HG03139 (cell line): Measurements from ENCODE around the gene SLC5A5.
"Not testable (repeated sequence)": the region's sequence is repeated elsewhere in the genome, so short reads cannot be mapped to it uniquely, and the experiment has no call there.

Source experiments
- ATAC-seq: cut with Tn5 transposase; IDR thresholded peaks from one replicate; pipeline ENCODE4 v1.9.1; 2021; ENCODE audit not compliant: unreplicated experiment

SLC5A5 gene

DNA sequence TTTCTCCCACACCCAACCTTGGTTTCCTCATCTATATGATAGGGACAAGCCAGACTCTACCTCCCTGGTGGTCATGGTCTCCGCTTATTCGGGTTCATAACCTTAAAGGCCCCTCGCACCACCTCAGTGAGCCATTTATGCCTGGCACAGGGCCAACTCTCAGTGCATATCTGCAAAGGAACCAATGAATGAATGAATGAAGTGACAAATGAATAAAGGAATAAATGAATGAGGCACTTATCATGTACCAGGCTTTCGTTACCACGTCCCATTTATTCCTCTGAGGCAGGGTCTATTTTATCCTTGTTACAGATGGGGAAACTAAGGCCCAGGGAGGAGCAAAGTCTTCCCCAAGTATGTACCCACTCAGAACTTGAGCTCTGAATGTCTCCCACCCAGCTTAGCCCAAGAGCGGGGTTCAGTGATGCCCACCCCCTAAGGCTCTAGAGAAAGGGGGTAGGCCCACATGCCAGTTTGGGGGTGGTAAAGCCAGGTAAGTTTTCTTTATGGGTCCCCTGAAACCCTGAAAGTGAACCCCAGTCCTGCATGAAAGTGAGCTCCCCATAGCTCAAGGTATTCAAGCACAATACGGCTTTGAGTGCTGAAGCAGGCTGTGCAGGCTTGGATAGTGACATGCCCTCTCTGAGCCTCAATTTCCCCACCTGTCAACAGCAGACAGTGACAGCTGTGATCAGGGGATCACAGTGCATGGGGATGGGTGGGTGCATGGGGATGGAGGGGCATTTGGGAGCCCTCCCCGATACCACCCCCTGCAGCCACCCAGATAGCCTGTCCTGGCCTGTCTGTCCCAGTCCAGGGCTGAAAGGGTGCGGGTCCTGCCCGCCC is 490 bp upstream of the SLC5A5 start:
- no peak for ATAC-seq

DNA sequence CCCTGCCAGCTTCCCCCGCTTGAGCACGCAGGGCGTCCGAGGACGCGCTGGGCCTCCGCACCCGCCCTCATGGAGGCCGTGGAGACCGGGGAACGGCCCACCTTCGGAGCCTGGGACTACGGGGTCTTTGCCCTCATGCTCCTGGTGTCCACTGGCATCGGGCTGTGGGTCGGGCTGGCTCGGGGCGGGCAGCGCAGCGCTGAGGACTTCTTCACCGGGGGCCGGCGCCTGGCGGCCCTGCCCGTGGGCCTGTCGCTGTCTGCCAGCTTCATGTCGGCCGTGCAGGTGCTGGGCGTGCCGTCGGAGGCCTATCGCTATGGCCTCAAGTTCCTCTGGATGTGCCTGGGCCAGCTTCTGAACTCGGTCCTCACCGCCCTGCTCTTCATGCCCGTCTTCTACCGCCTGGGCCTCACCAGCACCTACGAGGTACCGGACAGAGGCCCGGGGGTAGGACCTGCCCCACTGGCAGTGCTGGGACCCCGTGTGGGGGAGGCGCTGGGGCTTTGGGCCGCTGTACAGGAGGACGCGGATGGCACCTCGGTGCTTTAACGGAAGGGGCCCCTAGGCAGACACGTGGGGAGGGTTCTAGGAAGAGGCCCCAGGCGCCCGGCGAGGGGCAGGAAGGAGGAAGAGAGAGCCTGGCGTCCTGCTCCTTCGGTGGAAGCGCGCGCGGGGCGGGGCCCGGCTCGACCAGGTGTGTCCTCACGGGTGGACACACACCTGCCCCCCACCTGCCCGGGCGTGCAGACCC is 681 bp downstream of the SLC5A5 start:
- no peak for ATAC-seq

DNA sequence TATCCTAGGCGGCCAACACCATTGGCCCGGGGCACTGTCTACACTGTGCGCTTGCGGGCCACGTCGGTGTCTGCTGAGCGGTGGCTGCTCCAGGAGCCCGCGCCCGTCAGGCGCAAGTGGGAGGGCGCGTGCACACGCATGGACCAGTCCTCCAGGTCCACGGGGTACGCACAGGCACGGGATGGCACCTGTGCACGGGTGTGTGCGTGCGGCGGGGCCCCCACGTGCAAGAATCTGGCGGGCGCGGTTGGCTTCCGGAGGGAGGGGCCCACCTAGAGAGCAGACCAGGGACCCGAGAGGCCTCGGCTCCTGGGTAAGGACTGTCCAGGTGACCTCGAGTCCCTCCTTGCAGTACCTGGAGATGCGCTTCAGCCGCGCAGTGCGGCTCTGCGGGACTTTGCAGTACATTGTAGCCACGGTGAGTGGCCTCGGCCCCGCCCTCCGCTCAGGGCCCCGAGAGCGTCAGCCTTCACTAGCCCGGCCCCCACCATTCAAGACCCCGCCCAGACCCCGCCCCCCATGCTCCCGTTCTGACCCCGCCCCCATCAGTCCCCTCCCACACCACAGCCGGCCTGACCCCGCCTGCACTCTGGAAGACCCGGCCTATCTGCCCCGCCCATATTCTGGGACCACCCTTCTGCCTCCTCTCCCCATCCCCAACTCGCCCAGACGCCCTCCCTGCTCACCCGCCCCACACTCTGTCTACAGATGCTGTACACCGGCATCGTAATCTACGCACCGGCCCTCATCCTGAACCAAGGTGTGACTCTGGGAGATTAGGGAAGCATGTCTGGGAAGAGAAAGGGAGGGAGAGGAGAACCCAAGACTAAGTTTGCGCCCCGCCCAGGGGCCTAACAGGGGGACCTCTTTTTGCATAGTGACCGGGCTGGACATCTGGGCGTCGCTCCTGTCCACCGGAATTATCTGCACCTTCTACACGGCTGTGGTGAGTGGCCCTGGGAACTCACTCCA is 2.3 kb downstream of the SLC5A5 start:
- no peak for ATAC-seq

DNA sequence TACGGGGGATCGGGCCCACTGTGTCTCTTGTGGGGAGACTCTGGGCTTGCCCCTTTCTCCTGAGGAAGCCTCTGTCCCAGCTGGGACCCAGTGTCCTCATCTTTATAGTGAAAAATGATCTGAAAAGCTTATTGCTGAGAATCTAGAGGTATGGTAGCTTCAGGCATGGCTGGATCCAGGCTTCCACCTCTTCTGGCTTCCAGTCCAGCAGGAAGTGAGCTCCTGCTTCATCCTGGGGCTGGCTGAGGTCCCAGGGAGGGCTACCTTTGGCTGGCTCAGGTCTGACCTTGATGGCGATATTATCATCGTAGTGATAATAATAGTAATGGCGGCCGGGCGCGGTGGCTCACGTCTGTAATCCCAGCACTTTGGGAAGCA is 3.0 kb downstream of the SLC5A5 start:
- no peak for ATAC-seq

DNA sequence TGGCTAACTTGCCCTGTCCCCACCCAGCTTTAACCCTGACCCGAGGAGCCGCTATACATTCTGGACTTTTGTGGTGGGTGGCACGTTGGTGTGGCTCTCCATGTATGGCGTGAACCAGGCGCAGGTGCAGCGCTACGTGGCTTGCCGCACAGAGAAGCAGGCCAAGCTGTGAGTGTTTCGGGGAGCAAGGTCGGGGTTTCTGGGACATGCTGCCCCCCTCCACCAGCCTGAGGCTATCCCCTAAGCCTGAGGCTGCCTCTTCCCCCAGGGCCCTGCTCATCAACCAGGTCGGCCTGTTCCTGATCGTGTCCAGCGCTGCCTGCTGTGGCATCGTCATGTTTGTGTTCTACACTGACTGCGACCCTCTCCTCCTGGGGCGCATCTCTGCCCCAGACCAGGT is 6.0 kb downstream of the SLC5A5 start:
- ATAC-seq, result no peak

DNA sequence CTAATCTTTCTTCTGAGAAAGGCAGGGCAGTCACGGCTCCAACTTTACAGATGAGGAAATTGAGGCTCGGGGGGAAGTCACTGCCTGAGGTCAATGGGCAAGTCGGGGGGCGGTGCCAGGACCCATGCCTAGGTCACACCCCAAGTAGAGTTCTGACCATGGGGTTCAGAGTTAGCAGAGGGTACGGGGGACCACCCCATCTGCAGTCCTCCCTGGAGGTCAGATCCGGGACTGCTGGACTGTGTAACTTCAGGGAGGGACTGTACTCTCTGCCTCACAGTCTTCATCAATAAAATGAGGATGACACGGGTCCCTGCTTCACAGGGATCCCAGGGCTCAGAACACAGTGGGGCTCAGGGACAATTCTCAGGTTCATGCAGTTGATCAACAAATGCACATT is 7.7 kb downstream of the SLC5A5 start:
- ATAC-seq, result no peak

DNA sequence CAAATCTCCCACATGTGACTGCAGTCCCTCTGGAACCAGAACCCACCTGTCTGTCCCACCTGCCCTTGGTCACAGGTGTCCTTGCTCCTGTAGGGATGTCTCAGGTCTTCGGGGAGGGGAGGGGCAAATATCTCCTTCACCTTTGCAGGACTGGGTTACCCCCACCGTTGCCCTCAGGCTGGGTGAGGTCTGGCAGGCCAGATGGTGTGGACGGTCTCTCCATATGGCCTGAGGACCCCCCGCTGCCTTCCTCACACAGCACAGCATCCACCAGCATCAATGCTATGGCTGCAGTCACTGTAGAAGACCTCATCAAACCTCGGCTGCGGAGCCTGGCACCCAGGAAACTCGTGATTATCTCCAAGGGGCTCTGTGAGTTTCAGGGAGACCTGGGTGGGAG is 10.0 kb downstream of the SLC5A5 start:
- ATAC-seq, result no peak

DNA sequence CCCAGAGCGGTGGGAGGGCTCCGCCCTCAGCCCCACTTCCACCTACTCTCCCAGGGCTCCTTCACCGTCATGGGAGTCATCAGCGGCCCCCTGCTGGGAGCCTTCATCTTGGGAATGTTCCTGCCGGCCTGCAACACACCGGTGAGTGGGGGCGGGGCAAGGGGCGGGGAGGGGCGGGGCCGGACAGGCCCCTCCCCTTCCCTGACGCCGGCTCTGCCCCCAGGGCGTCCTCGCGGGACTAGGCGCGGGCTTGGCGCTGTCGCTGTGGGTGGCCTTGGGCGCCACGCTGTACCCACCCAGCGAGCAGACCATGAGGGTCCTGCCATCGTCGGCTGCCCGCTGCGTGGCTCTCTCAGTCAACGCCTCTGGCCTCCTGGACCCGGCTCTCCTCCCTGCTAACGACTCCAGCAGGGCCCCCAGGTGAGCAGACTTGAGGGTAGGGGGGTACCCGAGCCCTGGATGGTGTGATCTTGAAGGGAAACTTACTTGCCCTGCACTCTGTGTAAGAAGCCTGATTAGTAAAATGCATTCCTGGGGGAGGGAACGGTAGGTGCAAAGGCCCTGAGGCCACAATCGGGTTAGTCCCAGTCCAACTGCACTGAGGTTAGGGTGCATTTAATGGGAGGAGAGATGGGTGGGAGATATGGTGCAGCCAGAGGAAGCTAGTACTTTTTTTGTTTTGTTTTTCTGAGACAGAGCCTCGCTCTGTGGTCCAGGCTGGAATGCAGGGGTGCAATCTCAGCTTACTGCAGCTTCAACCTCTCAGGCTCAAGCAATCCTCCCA is 12.1 kb downstream of the SLC5A5 start:
- ATAC-seq, result no peak

DNA sequence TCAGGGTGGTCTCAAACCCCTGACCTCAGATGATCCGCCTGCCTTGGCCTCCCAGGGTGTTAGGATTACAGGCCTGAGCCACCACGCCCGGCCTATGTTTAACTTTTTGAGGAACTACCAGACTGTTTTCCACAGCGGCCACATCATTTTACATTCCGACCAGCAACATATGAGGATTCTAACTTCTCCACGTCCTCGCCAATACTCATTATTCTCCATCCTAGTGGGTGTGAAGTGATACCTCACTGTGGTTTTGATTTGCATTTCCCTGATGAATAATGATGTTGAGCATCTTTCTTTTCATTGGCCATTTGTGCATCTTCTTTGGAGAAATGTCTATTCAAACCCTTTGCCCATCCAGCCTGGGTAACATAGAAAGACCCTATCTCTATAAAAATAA is 14.8 kb downstream of the SLC5A5 start:
- no peak for ATAC-seq

DNA sequence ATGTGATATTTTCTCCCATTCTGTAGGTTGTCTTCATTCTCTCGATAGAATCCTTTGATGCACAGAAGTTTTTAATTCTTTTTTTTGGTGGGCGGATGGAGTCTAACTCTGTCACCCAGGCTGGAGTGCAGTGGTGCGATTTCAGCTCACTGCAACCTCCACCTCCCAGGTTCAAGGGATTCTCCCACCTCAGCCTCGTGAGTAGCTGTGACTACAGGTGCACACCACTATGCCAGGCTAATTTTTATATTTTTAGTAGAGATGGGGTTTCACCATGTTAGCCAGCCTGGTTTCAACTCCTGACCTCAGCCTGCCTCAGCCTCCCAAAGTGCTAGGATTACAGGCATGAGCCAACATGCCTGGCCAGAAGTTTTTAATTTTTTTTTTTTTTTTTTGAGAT is 15.5 kb downstream of the SLC5A5 start:
- ATAC-seq, result not testable (repeated sequence)

DNA sequence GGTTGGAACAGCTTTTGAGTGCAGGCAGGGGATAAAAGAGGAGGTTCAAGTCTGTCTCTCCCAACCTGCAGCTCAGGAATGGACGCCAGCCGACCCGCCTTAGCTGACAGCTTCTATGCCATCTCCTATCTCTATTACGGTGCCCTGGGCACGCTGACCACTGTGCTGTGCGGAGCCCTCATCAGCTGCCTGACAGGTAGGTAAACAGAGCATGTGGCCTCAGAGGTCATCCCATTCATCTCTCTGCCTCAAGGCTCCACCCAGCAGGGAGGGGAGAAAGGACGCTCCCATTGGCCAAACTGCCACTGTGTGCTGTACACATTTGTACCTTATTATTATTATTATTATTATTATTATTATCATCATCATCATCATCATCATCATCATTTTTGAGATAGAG is 16.5 kb downstream of the SLC5A5 start:
- ATAC-seq, result no peak

DNA sequence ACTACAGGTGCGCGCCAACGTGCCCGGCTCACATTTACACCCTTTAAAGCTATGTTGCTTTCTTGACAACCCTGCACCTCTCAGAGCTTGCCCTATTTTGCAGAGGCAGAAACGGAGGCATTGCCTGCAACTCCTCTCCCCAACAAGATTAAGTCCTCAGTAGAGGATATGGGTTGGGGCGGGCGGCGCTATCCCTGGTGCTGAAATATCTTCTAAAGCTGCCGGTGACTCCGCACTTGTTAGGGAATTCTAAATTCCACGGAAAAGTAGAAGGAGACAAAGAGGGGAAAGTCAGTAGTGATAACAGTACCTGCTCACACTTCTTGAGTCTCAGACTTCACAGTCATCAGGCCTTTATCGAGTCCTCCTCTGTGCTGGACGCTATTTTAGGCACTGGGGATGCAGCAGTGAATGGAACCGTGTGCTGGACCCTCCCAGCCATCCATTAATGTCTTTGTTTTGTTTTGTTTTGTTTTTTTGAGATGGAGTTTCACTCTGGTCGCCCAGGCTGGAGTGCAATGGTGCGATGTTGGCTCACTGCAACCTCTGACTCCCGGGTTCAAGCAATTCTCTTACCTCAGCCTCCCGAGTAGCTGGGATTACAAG is 18.0 kb downstream of the SLC5A5 start:
- ATAC-seq, result no peak

DNA sequence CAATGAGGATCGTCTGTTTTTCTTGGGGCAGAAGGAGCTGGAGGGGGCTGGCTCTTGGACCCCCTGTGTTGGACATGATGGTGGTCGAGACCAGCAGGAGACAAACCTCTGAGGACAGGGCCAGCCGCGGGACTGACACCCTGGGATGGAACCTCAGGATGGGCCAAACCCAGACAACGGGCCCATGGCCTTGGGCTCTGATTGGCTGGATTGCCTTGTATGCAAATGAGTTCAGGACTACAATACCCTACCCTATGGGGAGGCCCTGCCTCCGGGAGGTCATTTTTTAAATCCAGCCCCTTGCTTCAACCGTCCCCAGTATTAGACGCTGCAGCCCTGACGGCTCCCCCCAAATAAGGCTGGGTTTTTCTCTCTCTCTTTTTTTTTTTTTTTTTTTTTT is 22.0 kb downstream of the SLC5A5 start:
- no peak for ATAC-seq

DNA sequence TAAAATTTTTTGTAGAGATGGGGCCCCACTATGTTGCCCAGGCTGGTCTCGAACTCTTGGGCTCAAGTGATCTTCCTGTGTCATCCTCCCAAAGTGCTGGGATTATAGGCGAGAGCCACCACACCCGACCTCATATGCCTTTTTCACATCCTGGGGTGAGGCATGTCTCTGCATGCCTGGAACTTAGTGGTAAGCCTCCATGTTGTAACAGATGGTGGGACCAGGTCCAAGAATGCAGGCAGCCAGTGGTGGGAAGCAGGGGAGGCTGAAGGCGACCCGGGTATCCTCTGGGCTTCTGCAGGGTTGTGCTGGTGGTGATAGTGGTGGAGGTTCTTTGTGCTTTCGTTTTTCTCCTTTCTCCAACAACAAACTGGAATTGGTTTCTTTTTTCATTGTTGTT is 31.0 kb downstream of the SLC5A5 start:
- ATAC-seq, result no peak

DNA sequence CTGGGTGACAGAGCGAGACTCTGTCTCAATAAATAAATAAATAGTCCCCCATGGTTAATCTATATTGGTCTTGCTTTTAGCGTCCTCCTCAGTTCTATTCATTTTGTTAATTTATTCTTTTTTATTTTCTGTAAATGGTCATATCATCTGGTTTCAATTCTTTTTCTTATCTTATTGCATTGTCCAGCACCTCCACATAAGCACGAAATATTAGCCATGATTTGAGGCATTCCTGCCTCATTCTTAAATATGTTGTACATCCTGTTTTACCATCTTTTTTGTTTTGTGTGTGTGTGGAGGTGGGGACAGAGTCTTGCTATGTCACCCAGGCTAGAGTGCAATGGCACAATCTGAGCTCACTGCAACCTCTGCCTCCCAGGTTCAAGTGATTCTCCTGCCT is 36.5 kb downstream of the SLC5A5 start:
- no peak for ATAC-seq

DNA sequence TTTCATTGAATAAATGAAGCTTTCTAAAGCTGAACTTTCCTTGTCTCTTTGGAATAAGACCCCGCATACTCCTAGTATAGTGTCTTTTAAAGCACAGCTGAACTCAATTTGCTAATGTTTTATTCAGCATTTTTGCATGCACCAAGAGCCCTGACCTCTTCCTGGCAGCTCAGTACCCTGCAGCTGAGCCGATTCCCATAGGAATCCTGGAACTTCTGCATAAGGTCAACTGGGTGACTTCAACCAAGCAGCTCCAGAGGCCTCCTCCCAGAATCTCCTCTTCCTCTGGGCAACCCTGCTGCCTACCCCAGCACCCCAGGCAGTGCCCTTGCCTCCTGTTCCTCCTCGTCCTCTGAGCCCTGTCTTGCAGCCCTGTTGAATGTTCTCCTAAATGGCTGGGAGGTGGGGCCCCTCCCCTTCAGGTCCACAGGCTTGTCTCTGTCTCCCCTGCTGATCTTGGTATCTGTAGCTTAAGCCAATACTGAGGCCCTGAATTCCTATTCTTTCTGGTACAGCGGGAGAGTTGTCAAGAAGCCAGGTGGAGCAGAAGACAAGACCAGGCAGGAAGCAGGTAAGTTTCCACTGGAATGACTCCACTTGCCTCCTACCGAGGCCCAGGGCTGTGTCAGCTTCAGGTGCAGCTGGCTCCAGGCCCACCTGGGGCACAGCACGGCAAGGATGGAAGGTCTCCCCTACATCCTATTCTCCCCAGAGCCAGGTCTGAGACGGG is 37.4 kb downstream of the SLC5A5 start:
- no peak for ATAC-seq

DNA sequence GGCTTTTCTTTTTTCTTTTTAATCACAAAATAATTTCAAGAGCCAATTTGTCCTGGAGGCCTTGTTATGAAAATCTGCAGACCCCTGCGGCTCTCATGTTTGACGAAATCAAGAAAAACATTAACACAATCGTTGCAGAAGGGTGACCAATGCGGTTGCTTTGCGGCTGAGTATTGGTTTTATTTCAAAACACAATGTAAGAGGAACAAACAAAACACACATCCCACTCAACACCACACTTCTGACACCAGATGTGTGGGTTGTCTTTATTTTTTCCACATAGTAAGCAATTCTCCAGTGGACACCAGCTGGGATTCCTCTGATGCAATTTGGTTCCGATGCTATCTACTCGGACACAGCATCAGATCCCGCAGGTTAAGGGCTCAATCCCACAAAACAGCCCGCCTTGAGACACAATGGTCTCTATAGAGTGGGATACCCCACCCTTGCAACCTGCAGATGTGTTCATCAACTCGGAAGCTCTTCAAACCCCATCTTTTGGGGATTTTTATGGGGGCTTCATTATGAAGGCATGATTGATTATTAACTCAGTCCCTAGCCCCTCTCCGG is 39.1 kb downstream of the SLC5A5 start:
- no peak for ATAC-seq

DNA sequence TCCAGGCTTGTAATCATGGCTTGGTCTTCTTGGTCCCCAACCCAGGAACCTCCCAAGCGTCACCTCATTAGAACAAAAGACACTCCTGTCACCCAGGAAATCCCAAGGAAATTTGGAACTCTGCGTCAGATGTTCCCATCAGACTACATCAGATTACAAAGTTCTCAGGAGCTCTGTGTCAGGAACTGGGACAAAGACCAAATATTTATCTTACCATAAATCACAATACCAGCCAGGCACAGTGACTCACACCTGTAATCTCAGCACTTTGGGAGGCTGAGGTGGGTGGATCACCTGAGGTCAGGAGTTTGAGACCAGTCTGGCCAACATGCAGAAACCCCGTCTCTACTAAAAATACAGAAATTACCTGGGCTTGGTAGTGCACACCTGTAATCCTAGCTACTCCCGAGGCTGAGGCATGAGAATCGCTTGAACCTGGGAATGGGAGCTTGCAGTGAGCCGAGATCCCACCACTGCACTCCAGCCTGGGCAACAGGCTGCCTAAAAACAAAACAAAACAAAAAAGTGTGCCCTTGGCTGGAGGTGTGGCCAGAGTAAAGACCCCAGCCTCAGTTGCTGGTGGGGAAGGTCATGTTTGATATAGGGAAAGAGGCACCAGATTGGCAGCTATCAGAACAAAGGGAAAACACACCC is 44.3 kb downstream of the SLC5A5 start:
- no peak for ATAC-seq

DNA sequence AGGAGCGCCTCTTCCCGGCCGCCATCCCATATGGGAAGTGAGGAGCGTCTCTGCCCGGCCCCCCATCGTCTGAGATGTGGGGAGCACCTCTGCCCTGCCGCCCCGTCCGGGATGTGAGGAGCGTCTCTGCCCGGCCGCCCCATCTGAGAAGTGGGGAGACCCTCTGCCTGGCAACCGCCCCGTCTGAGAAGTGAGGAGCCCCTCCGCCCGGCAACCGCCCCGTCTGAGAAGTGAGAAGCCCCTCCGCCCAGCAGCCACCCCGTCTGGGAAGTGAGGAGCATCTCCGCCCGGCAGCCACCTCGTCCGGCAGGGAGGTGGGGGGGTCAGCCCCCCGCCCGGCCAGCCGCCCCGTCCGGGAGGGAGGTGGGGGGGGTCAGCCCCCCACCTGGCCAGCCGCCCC is 46.4 kb downstream of the SLC5A5 start:
- ATAC-seq, result not testable (repeated sequence)
